Mesothelial cell of epicardium (in vitro differentiated cells): Measurements from ENCODE around the gene TSPEAR. TPM values are rescaled to one million over a fixed set of nuclear protein-coding genes. Genes with fewer than 3 reads are reported as not detected.
"Not testable (repeated sequence)": the region's sequence is repeated elsewhere in the genome, so short reads cannot be mapped to it uniquely, and the experiment has no call there.

Experiments used
- DNase-seq, 2 experiments: peaks; one replicate each; pipeline ENCODE4 v3.0.0; 2021; ENCODE audit warnings: low spot score in 2 of 2; ENCODE audit not compliant: unreplicated experiment in 2 of 2
- H3K27ac Mint-ChIP-seq: 2 replicates; pipeline ENCODE4 v1.8.0; 2021; ENCODE audit warnings: mixed read lengths
- H3K27me3 Mint-ChIP-seq: 2 replicates; pipeline ENCODE4 v1.8.0; 2021; ENCODE audit warnings: low read depth, mixed read lengths
- H3K36me3 Mint-ChIP-seq: 2 replicates; pipeline ENCODE4 v1.8.0; 2021; ENCODE audit warnings: mixed read lengths
- H3K4me1 Mint-ChIP-seq: 2 replicates; pipeline ENCODE4 v1.8.0; 2021; ENCODE audit warnings: mixed read lengths
- H3K4me3 Mint-ChIP-seq: 2 replicates; pipeline ENCODE4 v1.8.0; 2021; ENCODE audit warnings: mild to moderate bottlenecking, moderate library complexity, mixed read lengths
- H3K9me3 Mint-ChIP-seq: 2 replicates; pipeline ENCODE4 v1.8.0; 2021; ENCODE audit warnings: mixed read lengths
- total RNA-seq: library from RNA; stranded (reverse); gene quantifications from 3 replicates; pipeline ENCODE4 v1.2.1, GENCODE V29; 2021
- TF ChIP-seq, protein P1 (sequence below): fragments of 200-600 bp; sonication (generic); IDR thresholded peaks from one replicate; pipeline ENCODE4 v1.5.0; 2021; ENCODE audit warnings: antibody characterized with exemption; ENCODE audit not compliant: unreplicated experiment

TSPEAR gene
- total RNA-seq, 1 donor from 2014 or later, result 0.11 TPM

DNA sequence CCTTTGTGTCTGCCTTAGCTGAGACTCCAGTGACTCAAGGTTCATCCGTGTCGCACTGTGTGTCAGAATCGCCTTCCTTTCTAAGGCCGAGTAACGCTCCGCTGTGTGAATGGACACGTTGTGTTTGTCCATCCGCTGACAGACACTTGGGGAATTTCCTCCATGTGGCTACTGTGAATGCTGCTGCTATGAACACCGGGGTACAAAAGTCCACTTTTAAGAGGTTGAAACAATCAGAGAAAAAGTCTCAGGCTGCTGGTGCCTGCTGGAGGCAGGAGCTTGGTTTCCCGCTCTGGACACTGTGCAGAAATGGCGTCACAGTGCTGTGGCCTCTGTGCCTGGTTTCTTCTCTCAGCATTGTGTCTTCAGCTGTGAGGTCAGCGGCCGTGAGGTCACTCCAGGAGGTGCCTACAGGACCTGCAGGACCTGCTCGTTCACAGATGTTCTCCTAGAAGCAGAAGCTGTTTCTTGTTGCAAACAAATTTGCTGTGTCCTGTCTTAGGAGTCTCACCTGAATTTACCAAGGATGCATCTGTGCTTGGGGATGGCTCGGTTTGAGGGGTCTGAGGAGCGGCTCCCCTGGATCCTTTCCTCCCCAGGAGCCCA, 205.6 kb downstream of the TSPEAR start:
- Mint-ChIP-seq H3K27me3 (no peaks in the 10 kb centered on the region), H3K4me3 (no peak overlapping the region)

DNA sequence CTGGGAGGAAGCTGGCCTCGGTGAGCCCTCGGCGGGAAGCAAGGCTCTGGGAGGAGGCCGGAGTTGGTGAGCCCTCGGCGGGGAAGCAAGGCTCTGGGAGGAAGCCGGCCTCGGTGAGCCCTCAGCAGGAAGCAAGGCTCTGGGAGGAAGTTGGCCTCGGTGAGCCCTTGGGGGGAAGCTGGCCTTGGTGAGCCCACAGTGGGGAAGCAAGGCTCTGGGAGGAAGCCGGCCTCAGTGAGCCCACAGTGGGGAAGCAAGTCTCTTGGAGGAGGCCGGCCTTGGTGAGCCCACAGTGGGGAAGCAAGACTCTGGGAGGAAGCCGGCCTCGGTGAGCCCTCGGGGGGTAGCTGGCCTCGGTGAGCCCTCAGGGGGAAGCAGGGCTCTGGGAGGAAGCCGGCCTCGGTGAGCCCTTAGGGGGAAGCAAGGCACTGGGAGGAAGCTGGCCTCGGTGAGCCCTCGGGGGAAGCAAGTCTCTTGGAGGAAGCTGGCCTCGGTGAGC, 207.4 kb downstream of the TSPEAR start:
- no peaks in the 10 kb centered on the region for H3K36me3 Mint-ChIP-seq
- TF ChIP-seq, protein P1, sequence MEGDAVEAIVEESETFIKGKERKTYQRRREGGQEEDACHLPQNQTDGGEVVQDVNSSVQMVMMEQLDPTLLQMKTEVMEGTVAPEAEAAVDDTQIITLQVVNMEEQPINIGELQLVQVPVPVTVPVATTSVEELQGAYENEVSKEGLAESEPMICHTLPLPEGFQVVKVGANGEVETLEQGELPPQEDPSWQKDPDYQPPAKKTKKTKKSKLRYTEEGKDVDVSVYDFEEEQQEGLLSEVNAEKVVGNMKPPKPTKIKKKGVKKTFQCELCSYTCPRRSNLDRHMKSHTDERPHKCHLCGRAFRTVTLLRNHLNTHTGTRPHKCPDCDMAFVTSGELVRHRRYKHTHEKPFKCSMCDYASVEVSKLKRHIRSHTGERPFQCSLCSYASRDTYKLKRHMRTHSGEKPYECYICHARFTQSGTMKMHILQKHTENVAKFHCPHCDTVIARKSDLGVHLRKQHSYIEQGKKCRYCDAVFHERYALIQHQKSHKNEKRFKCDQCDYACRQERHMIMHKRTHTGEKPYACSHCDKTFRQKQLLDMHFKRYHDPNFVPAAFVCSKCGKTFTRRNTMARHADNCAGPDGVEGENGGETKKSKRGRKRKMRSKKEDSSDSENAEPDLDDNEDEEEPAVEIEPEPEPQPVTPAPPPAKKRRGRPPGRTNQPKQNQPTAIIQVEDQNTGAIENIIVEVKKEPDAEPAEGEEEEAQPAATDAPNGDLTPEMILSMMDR, result no peak
- H3K4me1 Mint-ChIP-seq, result no peaks in the 10 kb centered on the region
- no peaks in the 10 kb centered on the region for H3K9me3 Mint-ChIP-seq
- H3K27me3 Mint-ChIP-seq, result no peaks in the 10 kb centered on the region
- H3K4me3 Mint-ChIP-seq, result no peak overlapping the region
- no peak for DNase-seq
- H3K27ac Mint-ChIP-seq, result no peak overlapping the region

More for the DNA sequence above, 205.6 kb downstream of the TSPEAR start:
- no peaks in the 10 kb centered on the region for H3K4me1 Mint-ChIP-seq
- H3K36me3 Mint-ChIP-seq, result peaks cover 4% of the 10 kb centered on the region
- no peak for DNase-seq
- peak overlapping the region; percentile 30 for H3K27ac Mint-ChIP-seq
- H3K9me3 Mint-ChIP-seq, result no peaks in the 10 kb centered on the region
- TF ChIP-seq, protein P1, result no peak

DNA sequence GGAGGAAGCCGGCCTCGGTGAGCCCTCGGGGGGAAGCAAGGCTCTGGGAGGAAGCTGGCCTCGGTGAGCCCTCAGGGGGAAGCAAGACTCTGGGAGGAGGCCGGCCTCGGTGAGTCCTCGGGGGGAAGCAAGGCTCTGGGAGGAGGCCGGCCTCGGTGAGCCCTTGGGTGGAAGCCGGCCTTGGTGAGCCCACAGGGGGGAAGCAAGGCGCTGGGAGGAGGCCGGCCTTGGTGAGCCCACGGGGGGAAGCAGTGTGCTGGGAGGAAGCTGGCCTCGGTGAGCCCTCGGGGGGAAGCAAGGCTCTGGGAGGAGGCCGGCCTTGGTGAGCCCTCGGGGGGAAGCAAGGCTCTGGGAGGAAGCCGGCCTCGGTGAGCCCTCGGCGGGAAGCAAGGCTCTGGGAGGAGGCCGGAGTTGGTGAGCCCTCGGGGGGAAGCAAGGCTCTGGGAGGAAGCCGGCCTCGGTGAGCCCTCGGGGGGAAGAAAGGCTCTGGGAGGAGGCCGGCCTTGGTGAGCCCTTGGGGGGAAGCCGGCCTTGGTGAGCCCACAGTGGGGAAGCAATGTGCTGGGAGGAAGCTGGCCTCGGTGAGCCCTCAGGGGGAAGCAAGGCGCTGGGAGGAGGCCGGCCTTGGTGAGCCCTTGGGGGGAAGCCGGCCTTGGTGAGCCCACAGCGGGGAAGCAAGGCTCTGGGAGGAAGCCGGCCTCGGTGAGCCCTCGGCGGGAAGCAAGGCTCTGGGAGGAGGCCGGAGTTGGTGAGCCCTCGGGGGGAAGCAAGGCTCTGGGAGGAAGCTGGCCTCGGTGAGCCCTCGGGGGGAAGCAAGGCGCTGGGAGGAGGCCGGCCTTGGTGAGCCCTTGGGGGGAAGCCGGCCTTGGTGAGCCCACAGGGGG, 208.1 kb downstream of the TSPEAR start:
- not testable (repeated sequence) for H3K27ac Mint-ChIP-seq, H3K27me3 Mint-ChIP-seq, H3K9me3 Mint-ChIP-seq, H3K4me1 Mint-ChIP-seq, H3K4me3 Mint-ChIP-seq, H3K36me3 Mint-ChIP-seq, DNase-seq

DNA sequence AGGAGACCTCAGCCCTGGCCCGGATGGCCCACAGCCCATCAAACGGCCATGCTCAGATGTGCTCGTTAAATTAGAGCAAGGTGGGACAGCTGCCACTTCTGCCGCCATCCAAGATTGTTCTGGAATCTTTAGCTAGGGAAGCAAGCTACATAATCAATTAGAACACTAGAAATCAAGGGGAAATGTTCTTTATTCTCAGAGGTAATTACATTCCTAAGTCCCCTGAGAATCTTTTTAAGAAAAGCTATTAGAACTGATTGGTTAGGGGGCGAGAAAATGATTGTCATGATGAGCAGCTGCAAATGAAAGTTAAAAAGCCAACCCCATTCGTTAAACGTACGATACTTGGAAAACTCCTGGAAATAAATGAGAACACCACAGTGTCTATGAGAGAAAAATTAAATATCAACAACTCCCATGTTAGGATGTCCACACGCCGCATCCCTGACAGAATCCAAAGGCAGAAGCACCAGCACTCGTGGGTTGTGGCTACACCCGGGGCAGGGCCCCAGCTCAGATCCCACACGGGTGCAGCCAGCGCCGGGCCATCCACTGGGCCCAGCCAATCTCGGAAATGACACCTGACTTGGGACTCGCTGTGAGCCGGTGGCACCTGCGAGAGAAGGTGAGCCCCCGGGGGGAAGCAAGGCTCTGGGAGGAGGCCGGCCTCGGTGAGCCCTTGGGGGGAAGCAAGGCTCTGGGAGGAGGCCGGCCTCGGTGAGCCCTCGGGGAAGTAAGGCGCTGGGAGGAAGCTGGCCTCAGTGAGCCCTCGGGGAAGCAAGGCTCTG, 209.0 kb downstream of the TSPEAR start:
- no peaks in the 10 kb centered on the region for H3K9me3 Mint-ChIP-seq
- H3K4me1 Mint-ChIP-seq, result no peaks in the 10 kb centered on the region
- no peaks in the 10 kb centered on the region for H3K36me3 Mint-ChIP-seq
- H3K4me3 Mint-ChIP-seq, result no peak overlapping the region
- TF ChIP-seq, protein P1, result no peak
- no peaks in the 10 kb centered on the region for H3K27me3 Mint-ChIP-seq
- no peak overlapping the region for H3K27ac Mint-ChIP-seq
- DNase-seq, result no peak

DNA sequence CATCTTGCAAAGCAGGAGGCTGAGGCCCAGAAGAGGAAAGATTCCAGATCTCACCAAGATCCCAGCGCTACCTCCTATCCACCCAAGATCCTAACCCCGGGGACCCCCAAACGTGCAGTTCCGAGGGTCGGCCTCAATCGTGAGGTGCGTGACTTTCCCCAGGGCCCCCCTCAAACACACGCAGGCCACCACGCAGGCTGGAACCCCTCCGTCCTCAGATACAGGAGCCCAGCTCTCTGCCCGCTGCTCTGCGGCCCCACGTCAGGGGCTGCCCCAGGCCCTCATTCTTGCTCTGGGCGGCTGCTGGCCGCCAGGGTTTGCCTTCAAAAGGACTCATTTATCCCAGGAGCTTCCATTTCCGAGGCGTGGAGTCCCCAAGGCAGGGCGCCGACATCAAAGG, 211.3 kb downstream of the TSPEAR start:
- H3K4me1 Mint-ChIP-seq, result peaks cover 1% of the 10 kb centered on the region
- H3K27me3 Mint-ChIP-seq, result no peaks in the 10 kb centered on the region
- TF ChIP-seq, protein P1, result no peak
- H3K4me3 Mint-ChIP-seq, result no peak overlapping the region
- H3K36me3 Mint-ChIP-seq, result peaks cover 7% of the 10 kb centered on the region
- no peak overlapping the region for H3K27ac Mint-ChIP-seq
- H3K9me3 Mint-ChIP-seq, result peaks cover 3% of the 10 kb centered on the region
- no peak for DNase-seq
